Vagina (tissue), 2 donors: ENCODE data around the gene ZCWPW1.

Experiments
- CTCF ChIP-seq, 3 experiments: fragments of 450-650 bp in 2 of 3; fragments of 200-600 bp in 1 of 3; sonication (generic) in 1 of 3; IDR thresholded peaks; one replicate each; pipeline ENCODE4 v1.5.1; 2017 to 2019; ENCODE audit warnings: antibody characterized with exemption in 3 of 3, mild to moderate bottlenecking in 2 of 3, moderate library complexity in 2 of 3
- POLR2AphosphoS5 ChIP-seq, 2 donors: sonication (generic); formaldehyde crosslinking; IDR thresholded peaks; one replicate each; pipeline ENCODE4 v1.9.0; 2017; ENCODE audit warnings: antibody characterized with exemption in 2 of 2, mild to moderate bottlenecking in 2 of 2, low read depth in 1 of 2; ENCODE audit not compliant: insufficient read depth in 1 of 2

GRCh38 chr7:100411101-100411500 lies 17.4 kb downstream of the ZCWPW1 start:
- TF ChIP-seq POLR2AphosphoS5 (IDR thresholded peaks at IDR 0.05; ENCODE audit: insufficient read depth in 1 of 2, low read depth in 1 of 2) (no peak), CTCF (IDR thresholded peaks at IDR 0.05) (no peak)
